ENCODE measurements around the gene EOLA1.
"Not testable (repeated sequence)": the region's sequence is repeated elsewhere in the genome, so short reads cannot be mapped to it uniquely, and the experiment has no call there.

The EOLA1 gene

DNA sequence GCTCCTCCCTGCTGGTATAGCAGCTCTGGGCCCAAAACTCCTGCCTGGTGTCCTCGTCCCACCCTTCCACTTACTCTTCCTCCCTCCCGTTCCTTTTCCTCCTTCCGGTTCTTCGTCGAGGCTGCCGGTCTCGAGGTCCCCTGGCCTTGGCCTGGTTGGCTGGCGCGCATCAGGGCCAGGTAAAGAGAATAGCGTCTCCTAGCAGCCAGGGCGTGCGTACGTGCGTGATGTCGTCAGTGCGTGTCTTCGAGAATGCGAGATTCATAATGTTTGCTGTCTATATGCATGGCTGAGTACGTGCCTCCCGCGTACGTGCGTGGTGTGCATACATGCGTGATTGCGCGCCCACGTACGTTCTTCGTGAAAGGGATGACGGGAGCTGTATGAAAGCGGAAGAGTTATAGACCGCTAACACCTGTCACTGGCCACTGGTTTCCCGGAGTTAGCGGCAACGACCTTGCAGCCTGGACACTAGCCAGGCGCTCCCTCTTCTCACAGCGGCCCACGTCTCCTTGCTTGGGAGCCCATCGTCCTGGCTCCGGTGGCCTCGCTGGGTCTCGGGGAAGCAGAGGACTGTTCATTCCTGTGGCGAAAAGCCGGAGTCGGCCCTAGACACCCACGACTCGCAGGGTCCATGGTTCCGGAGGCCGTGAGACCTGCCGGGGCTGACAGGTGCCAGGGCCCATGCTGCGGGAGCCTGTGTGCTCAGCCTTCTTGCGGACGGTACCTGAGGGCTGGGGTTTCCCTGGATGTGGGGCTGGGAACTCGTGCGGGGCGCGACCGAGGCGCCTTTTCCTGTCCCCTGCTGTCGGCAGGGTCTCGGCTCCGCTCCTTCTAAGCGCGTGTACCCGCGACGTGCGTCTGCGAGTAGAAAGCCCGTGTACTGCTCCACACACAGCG lies at the start of gene EOLA1:
TSS of gene EOLA1 (plus strand) at position 392 of the 900 bp plus-strand sequence. CDS start 4,619 bp downstream, outside the sequence.
- peak; percentile 91 for DNase-seq

DNA sequence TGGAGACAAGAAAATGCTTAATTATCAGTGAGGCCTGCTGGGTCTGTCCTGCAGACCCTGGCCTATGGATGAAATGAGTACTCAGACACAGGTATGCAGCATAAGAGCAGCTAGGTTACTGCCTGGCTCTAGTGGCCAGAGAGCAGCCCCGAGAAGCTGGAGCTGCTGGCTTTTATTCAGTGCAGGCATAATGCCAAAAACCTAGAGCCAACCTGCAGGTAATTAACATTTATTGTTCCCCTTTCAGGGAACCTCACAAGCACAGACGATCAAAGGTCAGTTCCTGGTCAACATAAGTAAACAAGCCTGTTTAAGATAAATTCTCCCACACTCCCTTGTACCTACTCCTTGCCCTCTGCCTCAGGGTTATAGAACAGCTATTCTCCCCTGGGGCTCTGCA lies 49.0 kb upstream of the EOLA1 start:
- no peak for DNase-seq

DNA sequence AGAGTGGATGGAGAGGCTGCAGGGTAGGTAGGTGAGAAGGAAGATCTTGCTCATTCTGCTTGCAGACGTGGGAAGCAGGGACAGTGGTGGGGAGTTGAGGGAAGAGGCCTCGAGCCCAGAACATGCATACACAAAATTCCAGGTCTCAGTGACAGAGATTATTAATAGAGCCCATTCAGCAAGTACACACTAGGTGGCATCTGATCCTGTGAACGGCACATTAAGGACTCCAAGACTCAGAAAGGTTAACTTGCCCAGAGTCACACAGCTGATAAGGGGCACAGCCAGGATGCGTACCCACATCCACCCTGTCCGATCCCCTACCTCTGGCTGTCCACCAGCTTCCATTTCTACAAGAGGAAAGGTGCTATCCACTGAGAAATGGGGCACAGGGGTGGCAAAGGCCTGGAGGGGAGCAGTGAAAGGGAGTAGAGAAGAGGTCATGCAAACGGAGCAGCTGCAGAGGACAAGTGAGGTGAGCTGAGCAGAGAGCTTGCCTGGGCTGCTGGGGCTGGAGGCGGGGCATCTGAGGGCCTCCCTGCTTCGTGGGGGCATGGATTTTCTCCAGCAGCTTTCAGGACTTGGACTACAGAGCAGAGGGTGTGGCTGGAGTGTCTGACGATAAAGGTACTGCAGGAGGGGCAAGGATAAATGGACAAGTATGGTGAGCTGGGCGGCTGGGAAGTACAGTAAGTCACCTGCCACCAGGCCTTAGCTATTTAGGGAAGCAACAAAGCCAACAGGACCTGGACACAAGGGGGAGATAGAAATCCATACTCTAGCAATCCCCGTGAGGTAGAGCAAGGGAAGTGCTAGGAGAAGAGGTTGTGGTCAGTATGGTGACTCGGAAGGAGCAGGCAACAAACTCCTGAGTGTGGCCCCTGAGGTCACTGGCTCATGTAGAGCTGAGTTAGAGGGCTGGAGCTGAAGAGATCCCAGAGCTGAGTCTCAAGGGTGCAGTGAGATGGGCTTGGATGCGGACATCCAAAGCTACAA lies 46.9 kb upstream of the EOLA1 start:
- no peak for DNase-seq

DNA sequence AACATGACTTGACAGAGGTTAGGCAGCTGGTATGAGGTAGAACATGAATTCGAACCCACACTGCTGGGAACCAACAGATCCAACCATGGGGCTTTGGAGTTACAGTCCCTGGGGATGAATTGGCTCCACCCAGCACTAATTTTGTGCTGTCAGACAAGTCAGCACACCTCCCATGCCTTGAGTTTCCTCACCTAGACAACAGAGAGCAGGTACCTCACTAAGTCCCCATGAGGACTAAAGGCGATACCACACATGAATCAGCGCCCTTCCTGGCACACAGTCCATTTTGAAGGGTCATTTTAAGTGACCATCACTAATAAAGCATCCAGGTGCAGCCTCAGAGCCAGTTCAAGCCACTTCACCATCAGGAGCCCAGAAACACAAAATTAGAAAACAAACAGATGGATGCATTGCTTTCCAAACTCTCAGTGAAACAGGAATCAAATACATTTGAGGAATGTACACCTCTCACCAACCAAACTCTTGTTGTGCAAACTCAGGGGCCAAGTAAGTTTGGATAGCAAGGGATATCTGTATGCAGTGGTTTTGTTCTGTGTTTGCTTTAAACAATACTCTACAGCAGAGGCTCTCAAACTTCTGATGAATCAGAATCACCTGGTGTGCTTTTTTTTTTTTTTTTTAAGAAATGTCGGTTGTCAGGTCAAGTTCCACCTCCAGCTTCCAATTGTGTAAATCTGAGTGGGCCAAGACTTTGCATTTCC lies 45.8 kb upstream of the EOLA1 start:
- DNase-seq: no peak

DNA sequence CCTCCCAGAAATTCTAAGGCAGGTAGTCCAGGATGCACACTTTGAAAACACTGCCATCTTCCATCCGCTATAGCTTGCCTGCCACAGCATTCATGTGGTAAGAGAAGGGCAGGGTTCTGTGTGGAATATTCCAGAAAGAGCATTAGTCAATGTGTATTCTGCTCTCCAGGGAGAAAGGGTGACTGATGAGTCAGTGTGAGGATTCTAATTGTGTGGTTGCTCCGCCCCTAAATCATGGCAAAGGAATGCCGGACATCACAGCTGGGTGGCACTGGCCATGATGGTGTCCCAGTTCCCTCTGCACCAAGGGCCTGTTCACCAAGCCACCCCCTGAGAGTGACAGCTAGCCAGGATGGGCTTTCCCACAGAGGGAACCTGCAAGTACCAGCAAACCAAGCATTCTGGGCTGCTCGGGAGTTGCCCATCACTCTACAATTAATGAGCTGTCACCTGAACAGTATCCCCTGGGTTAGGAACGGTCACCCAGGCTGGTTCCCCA lies 45.2 kb upstream of the EOLA1 start:
- no peak for DNase-seq

DNA sequence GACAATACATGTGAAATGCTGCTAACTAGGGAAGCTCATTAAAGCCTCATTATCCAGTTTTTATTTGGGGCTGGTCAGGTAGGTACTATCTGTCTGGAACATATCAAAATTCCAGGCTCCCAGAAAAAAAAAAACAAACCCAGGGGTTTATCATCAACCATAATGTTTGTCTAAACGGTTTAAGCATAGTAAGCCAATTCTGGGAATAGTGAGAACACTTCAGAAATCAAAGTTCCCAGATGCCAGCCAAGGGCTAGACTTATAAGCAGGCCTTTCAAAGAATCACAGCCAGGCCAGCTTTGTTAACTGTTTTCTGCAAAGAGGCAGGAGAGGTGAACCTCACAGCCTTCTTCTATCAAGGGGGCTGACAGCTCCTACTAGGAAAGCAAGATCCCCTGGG lies 43.8 kb upstream of the EOLA1 start:
- no peak for DNase-seq

DNA sequence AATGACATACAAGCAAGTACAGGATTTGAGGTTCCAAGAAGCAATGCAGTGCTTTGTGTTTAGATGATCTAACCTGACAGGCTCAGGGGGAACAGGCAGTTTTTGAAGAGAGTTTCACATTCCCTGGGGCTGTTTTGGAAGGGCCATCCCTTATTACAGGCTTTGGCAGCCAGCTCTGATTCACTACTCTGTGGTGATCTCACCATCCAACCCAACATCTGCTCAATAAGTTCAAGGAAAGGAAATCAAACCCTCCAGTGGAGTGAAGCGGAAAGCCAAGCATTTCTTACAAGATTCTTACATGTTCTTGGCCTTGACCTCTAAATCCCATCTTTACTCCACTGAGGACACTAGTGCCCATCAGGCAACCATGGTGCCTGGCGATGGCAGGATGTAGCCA lies 43.2 kb upstream of the EOLA1 start:
- DNase-seq: no peak

DNA sequence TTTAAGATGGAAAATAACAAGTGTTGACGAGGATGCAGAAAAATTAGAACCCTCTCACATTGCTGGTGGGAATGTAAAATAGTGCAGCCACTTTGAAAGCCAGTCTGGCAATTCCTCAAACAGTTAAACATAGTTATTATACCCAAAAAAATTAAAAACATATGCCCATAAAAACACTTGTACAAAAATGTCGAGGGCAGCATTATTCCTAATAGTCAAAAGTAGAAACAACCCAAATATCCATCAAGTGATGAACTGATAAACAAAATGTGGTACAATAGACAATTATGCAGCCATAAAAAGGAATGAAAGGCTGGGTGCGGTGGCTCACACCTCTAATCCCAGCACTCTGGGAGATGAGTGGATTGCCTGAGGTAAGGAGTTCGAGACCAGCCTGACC lies 42.0 kb upstream of the EOLA1 start:
- no peak for DNase-seq

DNA sequence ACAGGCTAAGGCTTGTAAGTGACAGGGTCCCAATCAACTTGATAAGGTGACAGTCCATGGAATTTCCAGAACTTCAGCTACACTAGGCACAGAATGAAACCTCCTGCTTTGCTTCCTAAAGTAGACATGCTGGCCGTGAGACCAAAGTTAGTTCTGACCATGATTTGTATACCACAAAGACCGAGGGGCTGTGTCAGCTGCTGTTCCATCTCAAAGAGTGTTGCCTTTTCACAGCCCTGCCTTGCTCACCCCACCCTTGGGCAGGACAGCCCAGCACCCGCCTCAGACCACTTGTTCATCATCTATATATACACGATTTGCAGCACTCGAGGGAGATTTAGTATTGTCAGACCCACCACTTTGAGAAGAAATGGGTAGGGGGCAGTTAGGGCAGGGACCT lies 41.0 kb upstream of the EOLA1 start:
- no peak for DNase-seq

DNA sequence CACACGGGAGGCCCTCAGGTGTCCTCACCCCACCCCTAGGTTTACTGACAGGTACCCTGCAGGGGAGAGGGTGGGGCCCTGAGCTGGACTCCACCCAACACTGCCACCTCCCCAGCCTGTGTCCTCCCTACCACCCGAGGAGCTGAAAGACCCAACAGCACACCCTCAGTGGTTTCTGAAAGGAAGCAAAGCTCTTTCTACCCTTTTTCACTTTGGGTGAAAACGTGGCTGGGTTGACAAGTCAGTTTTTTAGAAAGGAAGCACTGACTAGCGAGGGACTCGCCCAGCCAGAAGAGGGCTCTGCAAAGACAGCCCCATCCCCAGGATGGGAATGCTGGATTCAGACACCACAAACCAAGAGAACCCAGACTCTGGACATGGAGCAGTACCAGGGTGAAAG lies 37.9 kb upstream of the EOLA1 start:
- DNase-seq: not testable (repeated sequence)

DNA sequence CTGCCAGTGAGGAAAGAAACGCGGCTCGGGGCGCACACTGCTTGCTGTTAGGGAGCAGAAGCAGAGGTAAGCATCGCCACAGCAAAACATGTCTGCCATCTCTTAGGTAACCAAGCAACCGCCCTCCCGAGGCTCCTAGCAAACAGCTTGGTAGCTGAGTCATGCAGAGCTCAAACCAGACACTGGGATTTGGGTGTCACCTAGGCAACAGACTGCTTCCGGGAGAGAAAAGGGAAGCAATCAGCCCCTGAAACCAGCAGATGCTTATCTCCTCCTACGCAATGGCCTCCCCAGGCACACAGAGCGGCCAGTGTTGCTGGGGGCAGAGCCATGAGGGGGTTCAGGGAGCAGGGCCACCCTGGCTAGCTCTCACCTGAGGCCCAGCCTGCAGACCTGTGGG lies 37.4 kb upstream of the EOLA1 start:
- peak; percentile 60 for DNase-seq

DNA sequence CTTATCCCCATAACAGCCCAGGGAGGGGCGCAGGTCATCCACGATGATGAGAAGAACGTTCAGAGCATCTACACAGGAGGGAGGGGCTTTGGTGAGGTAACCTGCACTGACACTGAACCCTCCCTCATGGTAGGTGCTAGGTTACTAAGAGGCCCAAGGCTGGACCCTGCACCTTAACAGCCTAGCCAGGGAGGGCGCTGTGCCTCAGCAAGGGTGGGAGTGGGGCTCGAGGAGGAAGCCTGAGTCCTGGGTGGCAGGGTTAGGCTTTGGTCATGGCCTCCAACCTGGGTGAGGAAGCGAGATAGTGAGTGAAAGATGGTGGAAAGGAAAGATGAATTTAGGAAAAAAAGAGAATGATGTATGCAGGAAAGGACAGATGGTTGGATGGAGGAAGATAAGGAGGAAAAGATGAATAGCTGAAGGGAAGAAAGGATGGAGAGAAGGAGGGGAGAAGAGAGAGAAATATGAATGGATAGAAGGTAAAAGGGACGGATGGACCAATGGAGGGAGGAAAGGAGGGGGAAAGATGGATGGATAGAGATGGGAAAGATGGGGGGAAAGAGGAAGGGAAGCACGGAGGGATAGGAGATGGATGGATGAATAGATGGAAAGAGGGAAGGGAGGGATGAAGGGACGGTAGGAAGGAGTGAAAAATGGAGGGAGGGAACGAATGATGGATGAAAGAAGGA lies 36.4 kb upstream of the EOLA1 start:
- peak; percentile 60 for DNase-seq

DNA sequence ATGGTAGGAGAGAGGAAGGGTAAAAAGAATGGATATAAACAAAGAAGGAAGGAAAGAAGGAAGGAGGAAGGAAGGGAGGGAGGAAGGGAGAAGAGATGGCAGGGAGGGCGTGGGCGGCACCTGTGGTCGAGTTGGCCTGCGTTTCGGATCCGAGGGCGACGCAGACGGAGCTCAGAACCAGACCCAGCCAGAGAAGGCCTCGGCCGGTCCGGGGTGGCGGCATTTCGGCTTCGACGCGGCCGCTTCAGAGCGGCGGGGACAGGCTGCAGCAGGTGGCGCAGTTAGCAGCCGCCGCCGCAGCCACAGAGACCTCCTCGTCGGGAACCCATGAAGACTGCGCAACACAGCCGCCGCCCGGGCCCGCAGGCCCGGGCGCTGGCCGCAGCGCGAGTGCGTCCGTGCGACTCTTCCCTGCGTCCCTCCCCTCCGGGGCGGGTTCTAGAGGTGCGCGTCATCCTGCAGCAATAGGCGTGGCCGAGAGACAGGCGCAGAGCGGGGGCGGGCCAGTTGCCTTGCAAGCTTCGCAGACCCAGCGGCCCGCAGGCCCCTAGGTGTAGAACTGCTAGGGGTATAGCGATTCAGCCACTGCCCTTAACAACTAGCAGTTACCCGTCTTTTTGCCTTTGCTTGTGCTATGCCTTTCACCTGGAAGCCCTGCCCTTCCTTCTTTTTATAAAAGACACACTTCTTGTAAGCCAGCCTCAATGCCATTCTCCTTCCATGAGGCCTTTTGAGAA lies 35.7 kb upstream of the EOLA1 start, which contains the start of gene IDS:
TSS of gene IDS (minus strand) at position 392 of the 737 bp plus-strand sequence. CDS start at position 223, 169 bp downstream.
- DNase-seq: peak; percentile 84

DNA sequence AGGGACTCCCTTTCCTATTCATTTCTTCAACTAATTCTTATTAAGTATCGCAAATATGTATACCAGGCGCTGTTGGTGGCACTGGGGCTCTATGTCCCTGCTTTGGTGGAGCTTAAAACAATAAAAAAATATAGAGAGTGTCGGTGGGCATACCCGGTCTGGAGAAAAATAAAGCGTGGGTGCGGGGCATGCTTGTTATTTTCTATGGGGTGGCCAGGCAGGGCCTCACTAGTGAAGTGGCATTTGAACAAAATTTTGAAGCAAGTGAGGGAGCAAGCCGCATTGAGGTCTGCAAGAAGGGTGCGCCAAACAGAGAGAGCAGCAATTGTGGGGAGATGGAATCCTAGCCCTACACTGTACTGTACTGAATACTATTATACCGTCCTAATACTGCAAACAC lies 35.1 kb upstream of the EOLA1 start:
- DNase-seq: no peak

DNA sequence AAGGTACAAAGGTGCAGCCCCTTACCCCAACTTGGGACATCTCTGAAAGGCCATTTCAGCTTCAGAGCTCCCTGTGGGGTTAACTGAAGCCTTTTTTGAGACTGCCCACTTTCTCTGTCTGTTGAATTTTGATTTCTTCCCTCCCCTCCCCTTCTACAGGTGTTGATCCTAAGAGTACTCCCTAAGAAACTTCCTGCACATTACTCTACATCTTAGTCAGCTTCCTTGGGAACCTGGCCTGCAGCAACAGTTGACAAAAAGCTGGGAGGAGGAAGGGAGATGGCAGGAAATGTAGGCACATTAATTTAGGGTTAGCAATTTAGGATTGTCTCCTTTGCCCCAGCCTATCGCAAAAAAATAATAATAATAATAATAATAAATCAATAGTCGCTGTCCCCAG lies 34.5 kb upstream of the EOLA1 start:
- DNase-seq: no peak

DNA sequence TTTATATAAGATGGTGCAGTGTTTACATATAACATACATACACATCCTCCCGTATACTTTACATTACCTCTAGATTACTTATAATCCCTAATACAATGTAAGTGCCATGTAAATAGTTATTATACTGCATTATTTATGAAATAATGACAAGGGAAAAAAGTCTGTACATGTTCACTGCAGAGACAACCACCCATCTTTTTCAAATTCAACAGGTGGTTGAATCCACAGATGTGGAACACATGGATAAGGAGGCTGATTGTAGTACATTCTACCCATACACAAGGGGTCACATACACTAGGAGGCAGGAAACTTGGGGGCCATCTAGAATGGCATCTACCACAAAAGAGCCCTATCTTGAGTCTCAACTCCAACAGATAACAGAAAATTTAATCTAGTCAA lies 32.3 kb upstream of the EOLA1 start:
- DNase-seq: no peak

DNA sequence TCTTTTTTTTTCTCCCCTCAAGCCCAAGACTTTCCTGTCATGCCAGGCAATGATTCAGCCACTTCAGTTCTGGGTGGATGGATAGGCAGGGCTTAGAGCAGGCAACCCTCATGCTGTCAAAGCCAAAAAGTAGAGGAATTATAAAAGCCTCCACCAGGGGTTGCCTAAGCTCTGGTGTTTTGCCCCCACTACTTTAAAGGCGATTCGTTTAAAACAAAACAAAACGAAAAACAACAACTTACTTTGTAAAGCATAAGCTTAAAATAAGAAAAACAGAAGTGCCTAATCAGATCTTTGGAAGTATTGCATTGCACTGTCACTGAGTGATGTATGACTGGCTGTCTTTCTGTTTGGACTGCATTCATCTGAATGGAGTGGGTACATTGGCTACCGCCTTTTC lies 30.4 kb upstream of the EOLA1 start:
- no peak for DNase-seq

DNA sequence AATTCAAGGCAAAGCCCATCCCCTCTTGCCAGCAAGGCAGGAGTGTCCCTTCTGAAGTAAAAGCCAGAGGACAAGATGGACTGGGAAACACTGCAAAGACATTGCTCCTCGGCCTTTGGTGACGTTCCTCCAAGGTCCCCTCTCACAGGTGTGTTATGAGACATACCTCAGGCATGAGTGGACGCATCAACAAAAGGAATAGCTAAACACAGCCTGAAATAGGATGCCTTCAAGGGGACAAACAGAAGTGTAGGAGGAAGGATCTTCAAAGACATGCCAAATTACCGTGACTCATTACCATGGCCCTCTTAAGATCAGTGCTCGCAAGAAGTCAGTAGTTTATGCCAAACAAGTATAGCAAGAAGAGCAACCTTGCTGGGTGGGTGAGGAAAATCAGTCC lies 29.7 kb upstream of the EOLA1 start:
- no peak for DNase-seq

DNA sequence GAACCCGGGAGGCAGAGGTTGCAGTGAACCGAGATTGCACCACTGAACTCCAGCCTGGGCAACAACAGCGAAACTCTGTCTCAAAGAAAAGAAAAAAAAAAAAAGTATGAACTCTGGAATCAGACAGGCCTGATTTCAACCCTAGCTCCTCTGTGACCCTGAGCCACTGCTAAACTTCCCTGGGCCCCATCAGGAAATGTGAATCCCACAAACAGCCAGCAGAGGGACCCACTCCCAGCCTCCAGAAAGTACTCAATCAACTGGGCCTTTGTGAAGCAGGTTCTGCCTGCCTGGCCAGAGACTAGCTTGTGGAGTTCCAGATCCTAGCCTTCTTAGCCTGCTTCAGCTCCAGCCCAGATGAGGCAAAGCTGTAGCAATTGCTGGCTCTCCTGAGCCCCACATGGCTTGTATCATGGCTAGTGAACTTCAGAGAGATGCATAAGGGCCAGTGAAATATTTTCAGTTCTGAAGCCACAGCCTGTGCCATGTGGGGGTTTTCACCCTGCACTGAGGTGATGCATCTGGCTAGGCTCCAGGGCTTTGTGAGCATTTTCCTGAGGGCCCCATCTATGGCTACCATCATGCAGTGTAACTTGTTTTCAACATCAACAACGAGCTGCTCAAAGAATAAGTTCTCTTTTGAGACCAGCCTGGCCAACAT lies 28.5 kb upstream of the EOLA1 start:
- DNase-seq: peak; percentile 61

DNA sequence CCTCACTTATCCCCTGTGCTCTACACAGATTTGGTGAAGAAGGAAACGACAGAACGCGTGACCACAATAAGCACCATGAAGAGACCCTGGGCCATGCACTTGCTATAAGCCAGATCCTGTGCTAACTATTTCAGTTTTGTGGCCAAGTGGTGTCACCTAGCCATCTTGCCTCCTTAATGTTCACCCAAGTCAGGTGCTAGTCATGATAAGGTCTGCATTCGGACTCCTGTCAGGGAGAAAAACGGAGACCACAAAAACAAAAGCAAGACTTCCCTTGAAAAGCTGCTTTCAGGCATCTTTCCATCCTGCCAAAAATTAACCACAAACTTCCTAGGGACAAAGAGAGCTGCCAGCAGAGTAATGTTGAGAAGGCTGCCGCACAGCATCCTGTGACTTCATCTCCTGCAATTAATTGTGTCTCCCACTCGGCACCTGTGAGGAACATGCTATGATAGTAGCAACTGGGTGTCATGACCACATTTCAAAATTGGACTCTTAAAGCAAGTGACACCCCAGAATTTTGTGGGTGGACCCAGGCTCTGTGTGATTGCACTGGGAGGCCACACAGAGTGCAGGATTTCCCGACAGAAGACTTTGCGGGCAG lies 26.9 kb upstream of the EOLA1 start:
- DNase-seq: no peak
